Testis (tissue), 2 donors: ENCODE data around the gene SLC24A3.

Source experiments
- CTCF ChIP-seq, 3 experiments: fragments of 450-650 bp in 2 of 3; fragments of 200-600 bp in 1 of 3; sonication (generic) in 1 of 3; IDR thresholded peaks; one replicate each; pipeline ENCODE4 v1.5.1; 2016 to 2019; ENCODE audit warnings: antibody characterized with exemption in 3 of 3, mild to moderate bottlenecking in 2 of 3, moderate library complexity in 1 of 3
- POLR2A ChIP-seq: fragments of 450-650 bp; IDR thresholded peaks from one replicate; pipeline ENCODE4 v1.6.1; 2017; ENCODE audit warnings: antibody characterized with exemption, mild to moderate bottlenecking, moderate library complexity

GRCh38 chr20:19677336-19677735 is 464.9 kb downstream of the SLC24A3 start:
- TF ChIP-seq CTCF (IDR thresholded peaks at IDR 0.05) (no peak), POLR2A (no peak)
